IMR-90 (cell line): ENCODE measurements around the gene BLOC1S4. TPM values are rescaled to one million over a fixed set of nuclear protein-coding genes. Genes with fewer than 3 reads are reported as not detected.

ENCODE experiments used
- ATAC-seq: fragments of 200-7000 bp; cut with Tn5 transposase; 2 replicates; pipeline ENCODE4 v1.9.1; 2020; ENCODE audit warnings: low read depth, mild to moderate bottlenecking, moderate library complexity
- BruUV-seq: library from RNA; stranded (reverse); fragments of 400-500 nt; replicated peaks from 2 replicates; lab custom pipeline; 2021; lab: Mats Ljungman, UMichigan
- CTCF ChIA-PET: fragments of 300-600 bp; formaldehyde crosslinking; extraction: SDS; loops from one replicate; lab custom pipeline; 2021; ENCODE audit warnings: antibody characterized with exemption; lab: Yijun Ruan, JAX
- POLR2A ChIA-PET: fragments of 300-600 bp; sonication (Branson Sonifier 250); formaldehyde crosslinking; loops from one replicate; lab custom pipeline; 2022; ENCODE audit warnings: antibody characterized with exemption; ENCODE audit not compliant: unreplicated experiment; lab: Charles Lee
- DNase-seq: peaks from one replicate; pipeline ENCODE4 v3.0.0; 2013
- H2AFZ ChIP-seq: replicated peaks from 2 replicates; pipeline ENCODE3; 2013; ENCODE audit warnings: low read length, mild to moderate bottlenecking; ENCODE audit not compliant: poor library complexity
- H2AK5ac ChIP-seq: 2 replicates; pipeline ENCODE4 v1.6.1; 2013; ENCODE audit warnings: low read depth, low read length, inconsistent platforms
- H2AK9ac ChIP-seq: replicated peaks from 2 replicates; pipeline ENCODE3; 2013; ENCODE audit warnings: mild to moderate bottlenecking, low read depth, low read length, moderate library complexity; ENCODE audit not compliant: poor library complexity
- H2BK120ac ChIP-seq: 2 replicates; pipeline ENCODE4 v1.6.1; 2013; ENCODE audit warnings: low read depth, low read length, inconsistent platforms
- H2BK15ac ChIP-seq: 3 replicates; pipeline ENCODE4 v1.6.1; 2013; ENCODE audit warnings: low read depth, low read length, inconsistent platforms
- H2BK20ac ChIP-seq: 2 replicates; pipeline ENCODE4 v1.6.1; 2013; ENCODE audit warnings: low read depth, mild to moderate bottlenecking, inconsistent platforms, low read length, moderate library complexity
- H2BK5ac ChIP-seq: 2 replicates; pipeline ENCODE4 v1.6.1; 2013; ENCODE audit warnings: mild to moderate bottlenecking, low read depth, low read length, inconsistent platforms; ENCODE audit not compliant: poor library complexity, severe bottlenecking
- H3K14ac ChIP-seq: replicated peaks from 2 replicates; pipeline ENCODE4 v1.6.1; 2013; ENCODE audit warnings: low read depth, low read length, inconsistent platforms
- H3K18ac ChIP-seq: 2 replicates; pipeline ENCODE4 v1.6.1; 2013; ENCODE audit warnings: low read depth, low read length, control low read depth
- H3K23ac ChIP-seq: 2 replicates; pipeline ENCODE4 v1.6.1; 2013; ENCODE audit warnings: low read depth, low read length, inconsistent platforms
- H3K27ac ChIP-seq: 2 replicates; pipeline ENCODE4 v1.5.1; 2013; ENCODE audit warnings: mild to moderate bottlenecking, control low read depth, low read length; ENCODE audit not compliant: insufficient read depth
- H3K27me3 ChIP-seq: 2 replicates; pipeline ENCODE4 v1.6.1; 2013; ENCODE audit warnings: low read length; ENCODE audit not compliant: control insufficient read depth, insufficient read depth
- H3K36me3 ChIP-seq: 2 replicates; pipeline ENCODE4 v1.6.1; 2013; ENCODE audit warnings: low read length, mixed read lengths; ENCODE audit not compliant: control insufficient read depth, insufficient read depth
- H3K4ac ChIP-seq: 2 replicates; pipeline ENCODE4 v1.6.1; 2013; ENCODE audit warnings: low read depth, low read length, inconsistent platforms
- H3K4me1 ChIP-seq: 2 replicates; pipeline ENCODE4 v1.6.1; 2013; ENCODE audit warnings: low read length, mixed read lengths; ENCODE audit not compliant: control insufficient read depth, insufficient read depth
- H3K4me2 ChIP-seq: 2 replicates; pipeline ENCODE4 v1.6.1; 2013; ENCODE audit warnings: low read depth, mild to moderate bottlenecking, control low read depth, low read length, moderate library complexity
- H3K4me3 ChIP-seq: 2 replicates; pipeline ENCODE4 v1.5.1; 2013; ENCODE audit warnings: low read depth, mild to moderate bottlenecking, control low read depth, low read length, moderate library complexity; ENCODE audit not compliant: insufficient read depth
- H3K56ac ChIP-seq: 2 replicates; pipeline ENCODE4 v1.6.1; 2013; ENCODE audit warnings: low read length, inconsistent platforms; ENCODE audit not compliant: insufficient read depth; ENCODE audit errors: extremely low read depth
- H3K79me1 ChIP-seq, 2 experiments: 2 replicates each; pipeline ENCODE4 v1.6.1; 2013; ENCODE audit warnings: low read length in 2 of 2, inconsistent platforms in 1 of 2, low read depth in 1 of 2
- H3K9ac ChIP-seq: 2 replicates; pipeline ENCODE4 v1.6.1; 2013; ENCODE audit warnings: low read depth, low read length, control low read depth
- H3K9me1 ChIP-seq: 2 replicates; pipeline ENCODE4 v1.6.1; 2013; ENCODE audit warnings: low read length, inconsistent platforms; ENCODE audit not compliant: insufficient read depth
- H3K9me3 ChIP-seq: 2 replicates; pipeline ENCODE4 v1.6.1; 2013; ENCODE audit warnings: low read length; ENCODE audit not compliant: control insufficient read depth, insufficient read depth
- H4K20me1 ChIP-seq: 2 replicates; pipeline ENCODE4 v1.6.1; 2013; ENCODE audit warnings: low read length, inconsistent platforms; ENCODE audit not compliant: insufficient read depth
- H4K5ac ChIP-seq: 2 replicates; pipeline ENCODE4 v1.6.1; 2013; ENCODE audit warnings: mild to moderate bottlenecking, low read depth, low read length, control low read depth
- H4K8ac ChIP-seq, 2 experiments: 2 replicates each; pipeline ENCODE4 v1.6.1; 2013; ENCODE audit warnings: low read depth in 2 of 2, low read length in 2 of 2, control low read depth in 1 of 2, inconsistent platforms in 1 of 2
- H4K91ac ChIP-seq: 2 replicates; pipeline ENCODE4 v1.6.1; 2013; ENCODE audit warnings: low read depth, low read length, inconsistent platforms; ENCODE audit not compliant: insufficient read depth
- SMC3 ChIP-seq: fragments of 150-350 bp; IDR thresholded peaks from 2 replicates; pipeline ENCODE4 v1.6.1; 2016; ENCODE audit warnings: low read depth, mild to moderate bottlenecking, antibody characterized with exemption, low read length, moderate library complexity
- USF2 ChIP-seq: fragments of 150-350 bp; IDR thresholded peaks from 2 replicates; pipeline ENCODE4 v1.6.1; 2017; ENCODE audit warnings: mild to moderate bottlenecking, antibody characterized with exemption, low read length, low read depth
- WGBS, 2 experiments: methylation state at CpG; one replicate each; pipeline versions ENCODE4 v1.1.5 to v1.1.7; 2013; ENCODE audit warnings: missing lambda C conversion rate in 2 of 2; ENCODE audit not compliant: insufficient read length in 1 of 2; ENCODE audit errors: extremely low coverage in 2 of 2; 5-methylcytosine and 5-hydroxymethylcytosine counted together
- dilution Hi-C: fragments of 300-500 bp; cut with HindIII; formaldehyde crosslinking; loops from one replicate; pipeline ENCODE4 v1.14.3; 2018; ENCODE audit warnings: low sequenced_read_pairs; ENCODE audit not compliant: unreplicated experiment
- in situ Hi-C: fragments of 300-500 bp; cut with MboI; formaldehyde crosslinking; loops from 3 replicates; pipeline ENCODE4 v1.14.3; 2019; ENCODE audit warnings: low sequenced_read_pairs, inconsistent platforms, mixed read lengths
- intact Hi-C: fragments of 100-400 bp; cut with micrococcal nuclease; formaldehyde crosslinking; loops from 2 replicates; pipeline ENCODE4 v1.10.0; 2022
- polyA plus RNA-seq, 3 experiments: library from polyadenylated mRNA; depleted of rRNA; stranded (reverse); fragments of >200 nt; gene quantifications; 2 replicates each; pipeline ENCODE4 v1.2.3, GENCODE V29; 2012; ENCODE audit warnings: low replicate concordance in 1 of 3
- total RNA-seq: library from RNA; depleted of rRNA; stranded (reverse); fragments of >200 nt; gene quantifications from 2 replicates; pipeline ENCODE4 v1.2.3, GENCODE V29; 2012

BLOC1S4 gene
- total and polyA plus RNA-seq, 2 of the 4 experiments (the other 2 are of a cell fraction): 8.8 to 22.1 TPM

DNA sequence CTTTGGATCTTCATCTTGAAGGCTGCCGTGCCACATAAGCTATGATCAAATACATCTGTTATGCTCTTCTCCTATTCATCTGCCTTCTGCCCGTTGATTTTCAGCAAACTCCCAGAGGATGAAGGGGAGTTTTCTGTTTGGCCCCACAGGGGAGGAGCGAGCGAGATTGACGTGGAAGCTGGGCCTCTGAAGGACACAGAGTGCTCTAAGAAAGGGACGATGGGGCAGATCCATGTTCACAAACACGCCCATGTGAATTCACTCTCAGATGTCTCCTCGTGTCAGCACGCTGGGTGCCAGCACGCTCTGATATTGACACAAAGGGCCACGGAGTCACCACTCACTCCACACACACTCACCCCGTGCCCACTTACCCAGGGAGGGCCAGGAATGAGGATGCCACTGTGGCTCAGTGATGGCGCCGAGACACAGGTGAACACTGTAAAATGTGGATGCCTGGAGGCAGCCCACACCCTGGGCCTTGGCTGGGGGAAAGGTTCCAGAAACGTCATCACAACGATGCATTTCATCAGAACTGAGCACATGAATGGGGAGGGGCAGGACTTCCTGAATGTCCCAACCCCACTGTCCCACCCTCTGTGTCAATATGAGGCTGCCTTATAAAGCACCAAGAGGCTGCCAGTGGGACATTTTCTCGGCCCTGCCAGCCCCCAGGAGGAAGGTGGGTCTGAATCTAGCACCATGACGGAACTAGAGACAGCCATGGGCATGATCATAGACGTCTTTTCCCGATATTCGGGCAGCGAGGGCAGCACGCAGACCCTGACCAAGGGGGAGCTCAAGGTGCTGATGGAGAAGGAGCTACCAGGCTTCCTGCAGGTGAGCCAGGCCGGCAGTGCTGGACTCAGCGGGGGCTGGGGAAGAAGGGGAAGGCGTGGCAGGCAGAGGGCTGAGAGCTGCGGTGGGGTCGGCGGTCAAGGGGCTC, 22.5 kb upstream of the BLOC1S4 start, which contains the start of gene S100P (continued):
- no peak for TF ChIP-seq USF2

- peaks cover 25% of the 10 kb centered on the region for H3K4me1 ChIP-seq
- H3K9ac ChIP-seq: no peak overlapping the region
- no peak overlapping the region for H3K23ac ChIP-seq
- H2BK120ac ChIP-seq: no peak overlapping the region
- no peak overlapping the region for H2AFZ ChIP-seq
- H3K14ac ChIP-seq: no peak overlapping the region
- ChIA-PET CTCF (interaction anchor here (1.1 kb wide), 1 partner anchor 13 kb away, joined by 3 read pairs; no protein-coding TSS in a partner anchor), POLR2A (no interaction called here)
- ATAC-seq: no peak
- H3K4me3 ChIP-seq: no peak overlapping the region
- H2AK9ac ChIP-seq: no peak overlapping the region
- H4K8ac ChIP-seq: no peak overlapping the region
- H2BK5ac ChIP-seq: no peak overlapping the region
- intact Hi-C loops: no loop called here
- no peak for TF ChIP-seq SMC3
- DNase-seq: no peak
- H3K36me3 ChIP-seq: no peaks in the 10 kb centered on the region
- WGBS, 2 experiments: 93% methylated on average over 8 of the region's 16 CpGs; no CpG with 5 or more reads in 1 of the 2 experiments
- no TSS peak for BruUV-seq
- no peak overlapping the region for H4K91ac ChIP-seq
- no peak overlapping the region for H3K4me2 ChIP-seq
- no peaks in the 10 kb centered on the region for H3K9me3 ChIP-seq
- H2BK15ac ChIP-seq: no peak overlapping the region
- dilution Hi-C loops: no loop called here
- H3K79me1 ChIP-seq: peaks cover 0 to 18% of the 10 kb centered on the region in 2 experiments; a peak in 2 of 4 replicates
- no peak overlapping the region for H3K27ac ChIP-seq
- H3K56ac ChIP-seq: no peak overlapping the region
- H3K18ac ChIP-seq: no peak overlapping the region
- H3K9me1 ChIP-seq: peaks cover 6% of the 10 kb centered on the region; the same call in 1 of the 2 replicates
- no peaks in the 10 kb centered on the region; the same call in 1 of the 2 replicates for H4K20me1 ChIP-seq
- no peaks in the 10 kb centered on the region for H3K27me3 ChIP-seq
- no peak overlapping the region for H3K4ac ChIP-seq
- no peak overlapping the region for H2AK5ac ChIP-seq
- no peak overlapping the region for H2BK20ac ChIP-seq
- in situ Hi-C loops: no loop called here
- no peak overlapping the region for H4K5ac ChIP-seq
These were observed 21.6 kb upstream of the BLOC1S4 start for GRCh38 chr4:6694177-6694901.
